ENCODE measurements around the gene PDE8B.

Gene PDE8B

DNA sequence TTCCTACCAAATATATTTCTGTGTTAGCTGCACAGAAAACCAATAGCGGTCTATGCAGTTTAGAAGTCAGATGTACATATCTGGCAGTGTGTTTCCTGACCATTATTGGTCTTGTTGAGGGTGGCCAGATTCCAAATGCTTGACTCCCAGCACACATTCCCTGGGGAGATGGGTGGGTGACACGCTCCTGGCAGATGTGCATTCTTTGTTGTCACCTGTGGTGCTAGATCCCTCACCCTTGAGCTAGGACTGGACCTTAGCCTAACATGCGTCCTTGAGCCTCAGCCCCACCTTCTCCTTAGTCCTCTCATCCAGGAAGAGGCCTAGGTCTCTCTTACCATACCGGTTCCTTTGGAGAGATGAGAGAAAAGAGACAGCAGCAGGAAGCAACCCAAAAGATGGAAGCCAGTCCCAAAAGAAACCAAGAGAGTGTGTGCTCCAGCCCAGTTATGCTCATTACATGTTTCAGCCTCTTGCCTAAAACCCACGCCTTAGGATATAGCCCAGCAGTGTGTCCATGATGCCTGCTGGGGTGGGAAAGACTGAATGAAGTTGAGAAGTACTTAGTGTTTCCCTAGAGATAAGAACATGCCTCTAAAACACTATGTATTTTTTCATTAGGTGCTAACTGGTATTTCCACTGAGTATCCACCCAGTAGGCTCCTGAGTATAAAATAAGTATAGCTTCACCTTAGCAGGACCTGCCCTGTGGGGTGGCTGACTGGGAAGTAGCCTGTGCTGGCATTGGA, 116.7 kb downstream of the PDE8B start:
- DNase-seq = no peak

DNA sequence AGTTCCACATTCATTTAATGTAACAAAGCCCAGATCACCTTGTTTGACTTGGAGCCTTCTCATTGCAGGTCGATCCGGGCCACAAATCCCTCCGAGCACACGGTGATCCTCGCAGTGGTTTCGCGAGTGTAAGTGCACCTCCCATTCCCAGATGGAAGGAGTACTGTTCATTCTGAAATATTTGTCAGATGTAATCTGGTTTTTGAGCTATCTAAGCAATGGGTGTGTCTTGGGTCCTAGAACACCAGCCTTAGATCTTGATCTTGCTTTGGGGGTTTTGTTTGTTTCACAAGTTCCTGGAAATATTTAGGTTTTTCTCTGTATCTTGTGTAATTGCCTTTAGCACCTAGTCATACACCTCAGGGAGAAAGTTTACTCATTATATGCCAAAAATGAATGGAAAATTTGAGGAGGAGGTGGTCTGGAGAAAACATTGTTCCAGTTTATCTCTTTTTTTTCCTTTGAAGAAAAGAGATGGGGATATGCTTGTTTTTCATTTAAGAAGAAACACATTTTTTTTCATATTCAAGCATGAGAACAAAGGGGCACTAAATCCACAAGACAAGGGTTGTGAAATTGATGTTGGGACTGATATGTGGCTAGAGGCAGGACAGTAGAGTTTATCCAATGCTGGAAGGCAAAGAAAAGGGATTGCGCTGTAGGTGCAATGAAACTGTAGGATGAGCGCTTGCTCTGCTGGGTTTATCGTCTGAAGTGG, 118.6 kb downstream of the PDE8B start:
- no peak for DNase-seq

DNA sequence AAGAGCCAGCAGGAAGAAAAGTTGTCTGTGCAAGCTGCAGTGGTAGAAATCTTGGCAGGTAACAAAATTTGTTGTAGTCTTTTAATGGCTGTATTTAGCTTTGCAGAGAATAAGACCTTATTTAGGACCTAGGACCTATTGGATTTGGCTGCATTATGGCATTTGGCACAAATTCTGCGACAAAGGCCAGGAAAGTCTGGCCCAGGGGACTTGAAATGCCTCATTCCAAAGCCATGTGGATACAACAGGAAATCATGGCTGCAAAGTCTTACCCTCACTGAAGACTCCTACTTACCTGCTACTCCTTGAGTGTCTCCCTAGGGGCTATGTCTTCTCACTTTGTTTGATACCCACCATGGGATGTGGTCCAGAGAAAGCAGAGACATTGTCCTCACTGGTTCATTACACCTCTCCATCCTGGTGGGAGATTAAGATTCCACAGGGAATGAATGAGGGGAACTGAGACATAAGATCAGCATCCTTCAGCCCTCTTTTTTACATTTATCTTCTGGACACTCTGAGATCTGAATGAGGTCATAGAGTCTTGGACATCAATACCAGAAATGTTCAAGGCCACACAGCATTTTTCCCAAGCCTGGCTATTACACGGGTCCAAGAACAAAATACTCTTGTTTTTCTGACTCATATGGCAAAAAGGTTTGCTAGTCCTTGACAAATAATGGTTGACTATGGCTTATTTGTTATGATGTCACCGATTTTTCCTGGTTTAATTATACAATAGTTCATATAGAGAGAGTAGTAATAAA, 119.4 kb downstream of the PDE8B start:
- DNase-seq = no peak

DNA sequence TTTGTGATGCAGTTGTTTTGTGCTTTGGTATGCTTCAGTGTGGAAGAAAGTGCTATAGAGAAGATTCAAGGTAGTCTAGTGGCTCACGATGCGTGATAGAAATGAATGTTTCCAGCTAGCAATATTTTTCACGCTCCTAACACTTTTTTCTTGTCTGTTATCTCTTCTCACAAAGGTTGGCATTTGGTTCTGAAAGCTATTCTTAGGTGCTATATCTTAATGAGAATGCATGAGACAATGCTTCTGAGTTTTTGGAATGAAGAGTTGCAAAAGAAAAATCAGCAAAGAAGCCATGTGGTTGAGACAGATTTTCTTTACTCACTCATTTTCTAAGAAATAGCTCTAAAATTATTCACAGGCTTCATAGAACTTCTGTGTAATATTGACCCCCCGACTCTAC, 122.6 kb downstream of the PDE8B start:
- no peak for DNase-seq

DNA sequence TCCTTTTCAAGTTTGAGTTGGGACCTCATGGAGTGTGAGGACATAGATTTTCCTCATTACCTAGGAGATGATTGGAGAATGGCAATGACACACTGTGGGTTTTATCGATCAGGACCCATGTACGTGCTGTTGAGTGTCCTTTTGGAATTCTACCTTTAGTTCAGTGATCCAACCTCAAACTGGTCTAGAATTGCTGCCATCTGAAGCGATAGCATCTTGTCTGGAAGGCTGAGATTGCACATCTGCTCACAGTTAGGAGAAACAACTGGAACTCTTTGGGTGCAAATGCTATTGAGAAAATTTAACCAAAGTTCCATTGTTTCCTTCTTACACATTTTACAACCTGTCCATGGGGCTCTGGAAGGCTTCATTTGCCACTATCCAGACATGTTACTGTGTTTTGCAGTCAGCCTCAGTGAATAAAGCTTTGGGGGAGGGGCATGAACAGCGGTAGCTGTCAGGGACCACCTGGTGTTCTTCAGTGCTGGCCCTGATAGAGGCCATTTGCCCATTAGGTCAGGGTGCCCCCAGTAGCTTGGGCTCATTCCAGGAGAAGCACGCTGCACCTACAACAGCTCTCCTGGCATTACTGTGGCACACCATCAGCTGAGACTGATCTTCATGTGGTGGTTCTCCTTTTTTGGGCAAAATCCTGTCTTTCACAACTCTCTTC, 123.1 kb downstream of the PDE8B start:
- DNase-seq = no peak

DNA sequence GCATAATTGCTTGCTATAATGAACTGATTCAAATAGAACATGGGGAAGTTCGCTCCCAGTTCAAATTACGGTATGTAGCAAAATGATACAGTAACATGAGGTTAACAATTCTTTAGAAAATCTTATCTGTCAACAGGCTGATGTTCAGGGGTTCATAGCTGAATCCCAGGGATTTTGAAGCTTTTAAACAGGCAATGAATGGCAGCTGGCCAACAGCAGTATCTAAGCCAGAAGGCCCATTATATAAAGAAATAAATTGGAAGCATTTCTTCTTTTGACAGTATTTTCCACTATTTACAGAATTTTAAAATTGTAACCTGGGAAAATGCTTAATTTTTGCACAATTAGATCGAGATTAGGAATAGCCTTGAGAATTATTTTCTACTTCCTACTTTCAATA, 126.8 kb downstream of the PDE8B start:
- DNase-seq = no peak

DNA sequence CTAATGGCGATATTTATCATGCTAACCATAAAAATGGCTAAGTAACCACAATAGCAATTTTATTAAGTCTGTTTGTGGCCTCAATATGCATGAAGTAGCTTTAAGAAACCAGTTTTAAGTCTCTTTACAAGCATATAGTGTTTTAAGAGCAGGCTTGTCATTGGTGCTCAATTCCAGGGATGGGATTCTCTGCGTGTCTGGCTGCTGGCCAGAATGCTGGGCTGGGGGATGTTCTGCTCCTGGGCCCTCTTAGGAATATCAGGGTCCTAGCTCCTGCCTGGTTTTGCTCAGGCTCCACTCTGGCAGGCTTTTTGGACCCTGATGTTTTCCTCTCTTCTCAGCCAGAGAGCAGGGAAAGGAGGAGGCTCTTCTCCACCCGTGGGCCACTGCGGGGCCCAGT, 127.2 kb downstream of the PDE8B start:
- DNase-seq = no peak

DNA sequence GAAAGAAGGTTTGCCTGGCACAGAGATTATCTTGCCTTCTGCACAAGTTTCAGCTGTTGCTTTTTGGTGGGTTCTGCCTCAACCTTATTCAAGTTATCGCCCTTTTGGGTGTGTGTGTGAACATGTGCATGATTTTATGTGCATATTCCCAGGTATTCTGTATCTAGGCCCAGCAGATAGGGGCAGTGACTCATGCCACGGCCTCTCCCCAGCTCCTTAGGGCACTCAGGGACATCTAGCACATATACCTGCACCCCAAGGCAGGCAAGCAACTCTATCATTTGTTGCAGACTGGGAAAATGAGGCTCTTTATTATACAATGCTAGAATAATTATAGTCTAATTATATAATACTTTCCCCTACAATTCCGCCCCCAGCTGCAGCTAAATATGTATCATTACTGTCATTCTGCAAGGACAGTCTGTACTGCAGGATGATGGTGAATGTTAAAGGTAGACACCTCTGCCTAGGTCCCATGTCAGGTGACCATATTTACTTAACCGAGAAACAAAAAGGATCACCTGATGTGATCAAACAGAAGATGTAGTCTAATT, 128.9 kb downstream of the PDE8B start:
- DNase-seq = no peak

DNA sequence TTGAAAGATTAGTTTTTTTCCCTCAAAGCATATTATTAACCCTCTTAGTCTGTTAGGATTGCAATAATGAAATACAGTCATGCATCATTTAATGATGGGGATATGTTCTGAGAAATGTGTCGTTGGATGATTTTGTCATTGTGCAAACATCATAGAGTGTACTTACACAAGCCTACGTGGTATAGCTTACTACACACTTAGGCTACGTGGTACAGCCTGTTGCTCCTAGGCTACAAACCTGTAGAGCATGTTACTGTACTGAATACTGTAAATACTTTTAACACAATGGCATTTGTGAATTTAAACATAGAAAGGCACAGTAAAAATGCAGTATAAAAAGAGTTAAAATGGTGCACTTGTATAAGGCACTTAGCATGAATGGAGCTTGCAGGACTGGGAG, 132.7 kb downstream of the PDE8B start:
- no peak for DNase-seq

DNA sequence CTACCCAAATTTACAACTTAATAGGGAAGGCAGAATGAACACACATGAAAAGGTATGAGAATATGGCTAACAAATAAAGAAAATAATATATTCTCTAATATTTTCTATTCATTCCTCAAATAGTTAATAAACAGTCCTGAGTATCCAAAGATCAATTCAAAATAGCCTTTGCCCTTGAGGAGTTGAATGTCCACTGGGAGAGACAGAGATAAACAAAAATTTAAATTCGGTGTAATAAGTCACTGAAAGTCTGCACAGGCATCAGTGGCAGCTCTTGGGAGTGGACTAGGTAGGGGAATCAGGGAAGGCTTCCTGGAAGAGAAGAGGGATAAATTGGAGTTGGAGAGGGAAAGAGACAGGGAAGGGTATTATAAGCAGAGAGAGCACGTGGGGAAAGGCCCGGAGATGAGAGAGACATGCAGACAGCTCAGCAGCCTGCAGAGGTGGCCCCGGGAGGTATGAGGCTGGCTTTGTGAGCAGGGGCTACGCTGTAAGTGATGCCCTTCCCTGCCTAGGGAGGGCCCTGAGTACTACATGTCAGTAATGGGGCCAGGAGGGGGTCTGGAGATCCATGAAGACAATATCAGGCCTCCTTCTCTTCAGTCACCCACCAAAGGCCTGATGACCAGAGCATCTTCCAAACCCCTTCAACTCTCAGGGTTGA, 137.1 kb downstream of the PDE8B start:
- DNase-seq = no peak

DNA sequence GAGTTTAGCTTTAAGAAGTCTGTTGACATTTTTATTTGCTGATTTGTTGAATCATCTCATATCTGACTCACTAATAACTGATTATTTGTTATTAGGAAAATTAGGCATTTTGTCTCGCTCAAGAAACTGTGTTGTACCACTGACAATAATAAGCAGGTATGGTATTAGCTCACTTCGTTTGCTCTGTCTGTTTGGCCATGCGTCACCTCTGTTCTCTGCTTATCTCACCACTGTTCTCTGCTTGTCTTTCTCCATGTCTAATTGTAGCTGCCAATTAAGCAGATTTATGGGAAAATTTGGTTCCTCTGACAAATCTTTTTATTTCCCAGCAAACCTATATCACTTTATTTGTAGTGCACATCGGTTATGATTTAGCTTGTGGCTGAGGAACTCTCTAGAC, 142.8 kb downstream of the PDE8B start:
- no peak for DNase-seq

DNA sequence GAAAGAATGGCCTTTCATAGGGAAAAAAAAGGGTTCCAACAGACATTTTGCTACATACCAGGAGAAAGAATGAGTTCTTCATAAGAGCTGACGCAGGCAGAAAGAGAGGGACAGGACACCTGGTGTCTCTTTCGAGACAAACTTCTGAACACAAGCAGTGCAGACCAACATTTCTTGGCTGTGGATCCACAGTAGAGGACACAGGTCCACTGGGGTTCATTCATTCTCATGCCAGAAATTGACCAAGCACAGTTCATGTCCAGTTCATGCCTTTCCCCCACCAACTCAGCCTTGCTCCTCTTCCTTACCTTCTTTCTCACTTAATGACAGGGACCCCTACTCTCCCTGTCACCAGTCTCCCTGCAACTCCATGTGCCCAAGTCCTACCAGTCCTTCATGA, 144.0 kb downstream of the PDE8B start:
- DNase-seq = no peak

DNA sequence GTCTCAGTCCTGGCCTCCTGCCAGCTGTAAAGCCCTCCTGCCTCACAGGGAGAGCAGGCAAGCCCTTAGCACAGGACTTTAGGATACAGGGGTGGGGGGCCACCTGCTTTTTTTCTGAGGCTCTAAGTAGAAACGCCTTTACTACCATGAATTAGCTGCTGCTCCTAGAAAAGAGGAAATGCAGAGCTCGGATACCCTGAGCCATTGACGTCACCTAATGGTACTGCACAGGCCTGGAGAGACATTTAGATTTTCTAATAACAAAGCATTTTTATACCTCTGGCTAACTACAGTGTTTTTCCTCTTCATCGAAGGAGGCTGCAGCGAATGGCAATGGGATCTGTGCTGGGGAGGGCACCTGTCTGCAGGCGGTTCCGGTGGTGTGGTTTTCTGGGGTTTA, 144.6 kb downstream of the PDE8B start:
- no peak for DNase-seq

DNA sequence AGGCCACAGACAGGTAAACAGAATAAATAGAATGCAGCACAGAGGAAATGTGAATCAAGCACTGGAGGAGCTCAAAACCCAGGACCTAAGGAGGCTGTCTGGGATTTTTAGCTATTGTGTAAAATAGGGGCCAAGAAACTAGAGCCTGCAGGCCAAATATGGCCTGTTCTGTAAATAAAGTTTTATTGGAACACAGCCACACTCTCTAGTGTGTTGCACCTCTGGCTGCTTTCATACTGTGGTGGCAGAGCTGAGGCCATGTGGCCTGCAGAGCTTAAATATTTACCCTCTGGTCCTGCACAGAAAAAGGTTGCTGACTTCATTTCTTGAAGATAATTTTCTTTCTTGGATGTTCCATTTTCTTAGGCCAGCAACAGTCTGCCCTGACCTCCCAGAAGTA, 145.3 kb downstream of the PDE8B start:
- DNase-seq = no peak

DNA sequence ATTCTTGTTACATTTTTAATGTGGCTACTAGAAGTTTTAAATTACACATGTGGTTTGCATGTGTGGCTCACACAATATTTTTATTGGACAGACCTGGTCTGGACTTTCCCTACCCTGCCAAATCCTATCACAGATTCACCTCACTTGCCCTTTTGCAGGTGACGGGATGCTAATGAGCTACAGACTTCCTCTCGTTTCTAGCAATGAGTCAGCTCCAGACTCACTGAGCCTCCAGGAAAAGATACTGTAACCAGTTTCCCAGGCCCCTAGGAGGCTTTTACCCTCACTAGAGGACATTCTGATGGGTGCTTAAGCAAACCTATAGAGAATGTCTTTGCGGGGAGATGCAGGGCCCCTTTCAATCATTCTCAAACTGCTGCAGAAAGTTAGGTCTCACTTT, 146.3 kb downstream of the PDE8B start:
- DNase-seq = no peak

DNA sequence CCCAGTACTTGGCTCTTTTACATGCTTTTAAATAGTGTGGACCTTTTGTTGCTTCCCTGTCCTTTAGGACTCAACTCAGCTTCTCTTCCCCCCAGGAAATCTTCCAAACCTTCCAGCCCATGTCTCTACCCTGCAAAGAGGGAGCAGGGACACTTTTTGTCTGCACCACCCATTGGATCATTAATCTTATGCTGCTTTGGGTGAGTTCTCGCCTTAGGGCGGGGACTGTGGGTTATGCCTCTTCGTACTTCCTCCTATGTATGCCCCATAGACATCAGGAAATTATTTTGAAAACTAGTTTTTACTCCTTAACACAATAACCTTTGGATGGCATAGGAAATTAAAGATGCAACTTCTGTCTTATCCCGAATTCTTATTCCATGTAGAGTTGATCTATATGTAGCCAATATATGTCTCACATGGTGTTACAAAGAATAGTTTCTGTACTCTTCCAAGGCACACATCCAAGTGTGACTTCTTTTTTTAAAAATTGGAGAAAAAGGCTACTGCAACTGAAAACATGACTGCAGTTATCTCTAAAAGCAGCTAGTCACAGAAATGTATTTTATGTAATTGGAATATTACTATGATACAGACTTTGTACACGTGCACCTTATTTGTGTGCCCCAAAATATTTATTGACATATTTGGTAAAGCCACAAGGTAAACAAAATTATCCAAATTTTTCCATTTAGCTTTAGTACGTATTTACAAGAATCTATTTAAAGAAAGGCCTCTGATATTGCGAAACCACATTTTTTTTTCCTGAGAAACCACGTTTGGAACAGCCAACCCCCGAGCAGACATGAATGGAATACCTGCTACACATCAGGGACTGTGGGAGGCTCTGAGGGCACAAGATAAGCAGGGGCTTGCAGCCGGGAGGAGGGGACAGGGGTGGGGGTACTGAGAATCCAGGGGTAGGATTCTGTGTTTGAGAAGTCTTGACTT, 148.1 kb downstream of the PDE8B start:
- DNase-seq = no peak

DNA sequence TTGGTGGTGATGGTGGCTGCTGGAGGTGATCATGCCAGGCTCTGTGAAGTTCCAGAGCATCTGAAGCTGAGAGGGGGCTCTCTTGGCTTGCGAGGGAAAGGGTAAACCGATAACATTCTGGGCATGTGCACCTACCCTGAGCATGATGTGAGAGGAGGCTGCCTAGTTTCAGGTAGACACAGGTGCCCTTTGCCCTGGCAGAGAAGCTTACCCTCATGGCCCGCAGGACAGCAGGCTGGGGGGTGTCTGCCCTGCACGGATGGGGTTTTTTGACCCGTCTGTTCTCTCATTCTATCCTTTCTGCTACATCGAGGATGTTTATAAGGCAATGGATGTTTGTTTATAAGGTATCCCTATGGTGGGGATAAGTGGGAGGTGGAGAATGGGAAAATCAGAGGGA, 148.8 kb downstream of the PDE8B start:
- DNase-seq = no peak

DNA sequence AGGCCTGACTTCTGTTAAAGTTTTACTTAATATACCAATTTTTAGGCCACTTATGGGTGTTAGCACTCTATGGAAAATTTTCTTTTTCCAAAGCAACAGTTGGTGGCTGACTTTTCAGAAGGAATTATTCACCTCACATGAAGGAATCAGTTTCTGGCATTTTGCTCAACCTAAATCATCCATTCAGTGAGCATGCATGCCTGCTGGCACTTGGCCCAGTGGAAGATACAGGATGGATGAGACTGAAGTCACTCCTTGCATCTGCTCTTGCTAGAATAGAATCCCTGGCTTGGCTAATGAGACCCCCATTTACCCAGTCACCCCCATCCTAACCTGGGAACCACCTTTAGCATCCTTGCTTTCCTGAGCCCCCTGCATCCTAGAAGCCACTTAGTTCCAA, 149.9 kb downstream of the PDE8B start:
- DNase-seq = no peak

DNA sequence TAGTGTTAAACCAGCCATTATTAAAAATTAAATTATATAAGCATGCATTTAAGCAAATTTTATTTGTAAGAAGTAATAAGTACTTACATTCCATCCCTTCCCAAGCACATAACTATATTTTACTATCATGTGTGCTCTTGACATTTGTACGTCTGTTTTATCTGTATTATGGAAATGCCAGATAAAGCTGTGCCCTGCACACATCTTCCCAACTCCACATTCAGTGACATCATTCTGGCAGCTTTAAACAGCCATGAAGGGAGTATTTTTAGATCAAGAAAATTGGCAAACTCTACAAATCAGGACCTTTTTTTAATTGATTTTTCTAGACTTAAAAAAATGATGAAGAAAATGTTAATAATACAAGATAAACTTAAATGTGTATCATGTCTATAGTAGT, 150.5 kb downstream of the PDE8B start:
- DNase-seq = no peak

DNA sequence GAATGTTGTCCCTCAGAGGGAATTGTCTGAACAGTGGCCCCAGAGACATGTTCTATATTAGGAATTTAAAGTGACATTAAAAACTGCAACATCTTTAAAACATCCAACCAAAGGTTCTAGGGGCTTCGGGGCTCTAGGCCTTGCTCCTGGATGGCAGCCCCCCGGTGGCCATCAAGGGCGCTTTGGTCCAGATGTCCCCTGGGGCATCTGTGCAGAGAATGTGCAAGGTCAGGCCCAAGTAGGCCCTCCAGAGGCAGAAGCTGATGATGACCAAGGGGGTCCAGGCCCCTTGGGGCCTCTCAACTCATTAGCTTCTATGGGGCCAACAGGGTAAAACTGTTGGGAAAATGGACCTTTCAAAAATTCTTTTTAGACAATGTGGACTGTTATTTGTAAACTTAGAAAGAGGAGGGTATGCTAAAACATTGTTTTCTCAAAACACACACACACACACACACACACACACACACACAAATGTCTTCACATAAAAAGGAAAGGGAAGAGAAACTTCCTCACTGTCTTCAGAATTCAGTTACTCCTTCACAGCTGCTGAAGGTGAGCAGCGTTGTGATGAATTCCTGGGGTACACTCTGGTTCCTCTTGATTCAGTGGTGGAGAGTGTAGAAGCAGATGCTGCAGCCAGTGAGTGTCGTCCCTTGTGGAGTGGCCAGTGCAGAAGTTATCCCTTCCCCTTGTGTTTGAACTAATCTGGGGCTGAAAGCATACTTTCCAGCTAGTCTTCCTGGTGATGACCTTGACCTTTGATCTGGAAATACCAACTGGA, 156.4 kb downstream of the PDE8B start:
- no peak for DNase-seq

DNA sequence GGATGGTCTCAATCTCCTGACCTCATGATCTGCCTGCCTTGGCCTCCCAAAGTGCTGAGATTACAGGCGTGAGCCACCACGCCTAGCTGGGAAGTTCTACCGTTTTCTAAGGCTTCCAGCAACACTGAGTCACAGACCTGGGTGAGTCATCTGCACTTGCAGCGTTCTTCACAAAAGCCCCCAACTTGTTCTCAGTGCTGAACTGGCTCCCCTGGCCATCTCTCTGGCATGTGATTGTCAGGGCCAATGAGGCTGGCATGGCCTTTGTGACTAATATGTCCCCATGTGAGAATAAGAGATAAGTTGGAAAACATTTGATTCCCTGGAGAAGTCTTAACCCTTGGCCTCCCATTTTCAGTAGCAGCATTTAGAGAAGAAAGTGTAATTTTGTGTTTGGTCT, 157.3 kb downstream of the PDE8B start:
- no peak for DNase-seq
